GM23338 (cell line): ENCODE results near the gene CEP95. TPM values are rescaled to one million over a fixed set of nuclear protein-coding genes. Genes with fewer than 3 reads are reported as not detected.

Experiments
- ATAC-seq: fragments of 200-7000 bp; cut with Tn5 transposase; 3 replicates; pipeline ENCODE4 v1.9.1; 2020
- DNase-seq: peaks from one replicate; pipeline ENCODE4 v3.0.0-alpha.2; 2015; ENCODE audit warnings: low spot score
- H2AFZ ChIP-seq: fragments of 200-600 bp; sonication (generic); 2 replicates; pipeline ENCODE4 v1.8.0; 2016; ENCODE audit warnings: antibody characterized with exemption, mild to moderate bottlenecking, moderate library complexity
- H3F3A ChIP-seq: fragments of 200-600 bp; sonication (generic); replicated peaks from 2 replicates; pipeline ENCODE4 v1.8.0; 2017; ENCODE audit warnings: antibody characterized with exemption, mixed run types, low read depth
- H3K27ac ChIP-seq: fragments of 200-600 bp; sonication (generic); 2 replicates; pipeline ENCODE4 v1.6.1; 2016; ENCODE audit warnings: low read depth
- H3K27me3 ChIP-seq: fragments of 200-600 bp; sonication (generic); 2 replicates; pipeline ENCODE4 v1.8.0; 2016; ENCODE audit warnings: mild to moderate bottlenecking, mixed run types, moderate library complexity; ENCODE audit not compliant: insufficient read depth
- H3K36me3 ChIP-seq: fragments of 200-600 bp; sonication (generic); 2 replicates; pipeline ENCODE4 v1.8.0; 2016; ENCODE audit warnings: mild to moderate bottlenecking; ENCODE audit not compliant: insufficient read depth
- H3K4me1 ChIP-seq: fragments of 200-600 bp; sonication (generic); 2 replicates; pipeline ENCODE4 v1.8.0; 2016; ENCODE audit warnings: mild to moderate bottlenecking, moderate library complexity; ENCODE audit not compliant: insufficient read depth
- H3K4me2 ChIP-seq: fragments of 200-600 bp; sonication (generic); 2 replicates; pipeline ENCODE4 v1.7.1; 2017; ENCODE audit warnings: mixed run types
- H3K4me3 ChIP-seq: fragments of 200-600 bp; sonication (generic); 2 replicates; pipeline ENCODE4 v1.6.1; 2016; ENCODE audit warnings: mixed run types
- H3K79me2 ChIP-seq: fragments of 200-600 bp; sonication (generic); replicated peaks from 2 replicates; pipeline ENCODE4 v1.8.0; 2017; ENCODE audit warnings: mild to moderate bottlenecking; ENCODE audit not compliant: insufficient read depth
- H3K9me2 ChIP-seq: fragments of 200-600 bp; sonication (generic); 2 replicates; pipeline ENCODE4 v1.8.0; 2017; ENCODE audit not compliant: insufficient read depth
- H4K20me1 ChIP-seq: fragments of 200-600 bp; sonication (generic); replicated peaks from 2 replicates; pipeline ENCODE4 v1.8.0; 2017; ENCODE audit warnings: mild to moderate bottlenecking; ENCODE audit not compliant: insufficient read depth
- H3K27ac Mint-ChIP-seq: 2 replicates; pipeline ENCODE4 v1.8.0; 2020; ENCODE audit warnings: inconsistent platforms, mild to moderate bottlenecking, moderate library complexity, mixed read lengths
- H3K27me3 Mint-ChIP-seq: 3 replicates; pipeline ENCODE4 v1.8.0; 2022; ENCODE audit warnings: low read depth, mild to moderate bottlenecking, moderate library complexity, mixed read lengths, inconsistent platforms; ENCODE audit not compliant: insufficient read depth, poor library complexity
- H3K36me3 Mint-ChIP-seq: 3 replicates; pipeline ENCODE4 v1.8.0; 2021; ENCODE audit warnings: low read depth, mild to moderate bottlenecking, inconsistent platforms, moderate library complexity, mixed read lengths
- H3K4me1 Mint-ChIP-seq: 3 replicates; pipeline ENCODE4 v1.8.0; 2020; ENCODE audit warnings: mild to moderate bottlenecking, inconsistent platforms, mixed read lengths
- H3K4me3 Mint-ChIP-seq: 3 replicates; pipeline ENCODE4 v1.8.0; 2021; ENCODE audit warnings: moderate library complexity, mild to moderate bottlenecking, inconsistent platforms, mixed read lengths
- H3K9me3 Mint-ChIP-seq: 3 replicates; pipeline ENCODE4 v1.8.0; 2020; ENCODE audit warnings: moderate library complexity, mild to moderate bottlenecking, inconsistent platforms, mixed read lengths
- CREB1 ChIP-seq: fragments of 250-450 bp; sonication (Bioruptor Pico); IDR thresholded peaks from 2 replicates; pipeline ENCODE4 v1.5.0; 2020; ENCODE audit warnings: low read depth, mild to moderate bottlenecking, moderate library complexity
- CTCF ChIP-seq, 2 experiments: fragments of 200-600 bp in 1 of 2; sonication (generic) in 1 of 2; conservative IDR thresholded peaks; 2 replicates each; pipeline versions ENCODE4 v1.5.1 to v1.6.1; 2016 to 2017; ENCODE audit warnings: antibody characterized with exemption in 2 of 2, low read depth in 2 of 2, mild to moderate bottlenecking in 2 of 2, moderate library complexity in 1 of 2
- ETS1 ChIP-seq: IDR thresholded peaks from 2 replicates; pipeline ENCODE4 v1.6.1; 2016; ENCODE audit warnings: antibody characterized with exemption
- EZH2 ChIP-seq: fragments of 200-600 bp; sonication (generic); IDR thresholded peaks from one replicate; pipeline ENCODE4 v1.8.0; 2017; ENCODE audit warnings: antibody characterized with exemption, mild to moderate bottlenecking, low read depth; ENCODE audit not compliant: unreplicated experiment
- EZH2phosphoT487 ChIP-seq: fragments of 200-600 bp; sonication (generic); IDR thresholded peaks from one replicate; pipeline ENCODE4 v1.8.1; 2018; ENCODE audit warnings: antibody characterized with exemption; ENCODE audit not compliant: unreplicated experiment
- JUNB ChIP-seq: IDR thresholded peaks from one replicate; pipeline ENCODE4 v1.6.1; 2016; ENCODE audit warnings: antibody characterized with exemption; ENCODE audit not compliant: unreplicated experiment
- NANOG ChIP-seq: IDR thresholded peaks from 2 replicates; pipeline ENCODE4 v1.6.1; 2016; ENCODE audit warnings: antibody characterized with exemption, borderline replicate concordance
- POLR2AphosphoS5 ChIP-seq: IDR thresholded peaks from 2 replicates; pipeline ENCODE4 v1.6.1; 2016; ENCODE audit warnings: antibody characterized with exemption, low read depth
- REST ChIP-seq: IDR thresholded peaks from one replicate; pipeline ENCODE4 v1.6.1; 2018; ENCODE audit warnings: antibody characterized with exemption; ENCODE audit not compliant: unreplicated experiment
- STAT1 ChIP-seq: IDR thresholded peaks from one replicate; pipeline ENCODE4 v1.6.1; 2016; ENCODE audit warnings: antibody characterized with exemption; ENCODE audit not compliant: unreplicated experiment
- ZNF114 ChIP-seq: fragments of 250-450 bp; sonication (Bioruptor Pico); IDR thresholded peaks from 2 replicates; pipeline ENCODE4 v1.5.0; 2020; ENCODE audit warnings: mild to moderate bottlenecking, moderate library complexity
- ZNF331 ChIP-seq: fragments of 250-450 bp; sonication (Bioruptor Pico); IDR thresholded peaks from 2 replicates; pipeline ENCODE4 v1.5.0; 2020; ENCODE audit warnings: low read depth, mild to moderate bottlenecking, moderate library complexity
- ZNF462 ChIP-seq: fragments of 250-450 bp; sonication (Bioruptor Pico); IDR thresholded peaks from 2 replicates; pipeline ENCODE4 v1.5.0; 2020; ENCODE audit warnings: mild to moderate bottlenecking, moderate library complexity
- polyA plus RNA-seq: library from polyadenylated mRNA; unstranded; fragments of >200 nt; fragmentation: Nextera tagmentation; extraction: Ambion mirVana; gene quantifications from 2 replicates; pipeline ENCODE4 v1.2.1, GENCODE V29; 2016
- total RNA-seq: library from RNA; depleted of rRNA; stranded (reverse); fragments of >200 nt; shearing (Covaris generic); gene quantifications from 2 replicates; pipeline ENCODE4 v1.2.3, GENCODE V29; 2014

Gene CEP95
- total and polyA plus RNA-seq, 2 experiments from 2014 or later: 41.1 to 45.4 TPM

GRCh38 chr17:64580384-64581315 is 73.9 kb downstream of the CEP95 start:
- ATAC-seq: no peak
- Mint-ChIP-seq H3K36me3 (peaks cover 42% of the 10 kb centered on the region), H3K27ac (peak overlapping the region; percentile 44), H3K27me3 (peaks cover 3% of the 10 kb centered on the region), H3K4me1 (peaks cover 5% of the 10 kb centered on the region), H3K9me3 (no peaks in the 10 kb centered on the region), H3K4me3 (no peak overlapping the region)
- Histone ChIP-seq H3K27ac (no peak overlapping the region), H3K79me2 (no peaks in the 10 kb centered on the region), H3K36me3 (peaks cover 6% of the 10 kb centered on the region; the same call in 1 of the 2 replicates), H2AFZ (no peak overlapping the region), H3K4me2 (no peak overlapping the region; the same call in 1 of the 2 replicates), H3K4me3 (no peak overlapping the region), H3K4me1 (peaks cover 9% of the 10 kb centered on the region; the same call in 1 of the 2 replicates), H3F3A (no peaks in the 10 kb centered on the region), H4K20me1 (no peaks in the 10 kb centered on the region), H3K27me3 (no peaks in the 10 kb centered on the region), H3K9me2 (no peaks in the 10 kb centered on the region)
- DNase-seq: no peak
- TF ChIP-seq NANOG: no peak
- no peak for TF ChIP-seq POLR2AphosphoS5
- no peak for TF ChIP-seq ZNF331 (CRISPR knock-in tag)
- no peak for TF ChIP-seq ETS1
- TF ChIP-seq EZH2phosphoT487: no peak
- no peak for TF ChIP-seq ZNF462
- TF ChIP-seq ZNF114 (CRISPR knock-in tag): no peak
- no peak for TF ChIP-seq CREB1 (CRISPR knock-in tag)
- no peak for TF ChIP-seq JUNB
- no peak for TF ChIP-seq STAT1
- TF ChIP-seq REST: no peak
- no peak for TF ChIP-seq EZH2
- no peak for TF ChIP-seq CTCF (conservative IDR thresholded peaks at IDR 0.05; ENCODE audit: low read depth in 2 of 2)
